Liver (tissue), 9 donors: ENCODE data around the gene CREB3L2. TPM values are rescaled to one million over a fixed set of nuclear protein-coding genes. Genes with fewer than 3 reads are reported as not detected.

ENCODE experiments used
- DNase-seq: peaks from one replicate; pipeline ENCODE4 v3.0.0-alpha.2; 2017; ENCODE audit warnings: low spot score
- H3K27ac ChIP-seq, 2 donors: one replicate each; pipeline ENCODE4 v1.7.0; 2013; ENCODE audit warnings: inconsistent platforms in 2 of 2, low read length in 2 of 2, control low read depth in 1 of 2, low read depth in 1 of 2, mild to moderate bottlenecking in 1 of 2
- H3K27me3 ChIP-seq, 4 donors: one replicate each; pipeline versions ENCODE4 v1.6.1 to v1.7.0; 2013; ENCODE audit warnings: low read length in 3 of 4, inconsistent platforms in 1 of 4, mild to moderate bottlenecking in 1 of 4, moderate library complexity in 1 of 4; ENCODE audit not compliant: control insufficient read depth in 4 of 4, insufficient read depth in 4 of 4
- H3K36me3 ChIP-seq, 4 donors: one replicate each; pipeline versions ENCODE4 v1.6.1 to v1.7.0; 2013; ENCODE audit warnings: low read length in 3 of 4, mild to moderate bottlenecking in 3 of 4, low read depth in 1 of 4, moderate library complexity in 1 of 4; ENCODE audit not compliant: control insufficient read depth in 4 of 4, insufficient read depth in 3 of 4
- H3K4me1 ChIP-seq, 4 donors: one replicate each; pipeline versions ENCODE4 v1.6.1 to v1.7.0; 2013; ENCODE audit warnings: low read length in 3 of 4, mild to moderate bottlenecking in 3 of 4, moderate library complexity in 1 of 4; ENCODE audit not compliant: control insufficient read depth in 4 of 4, insufficient read depth in 4 of 4
- H3K4me3 ChIP-seq, 3 donors: one replicate each; pipeline versions ENCODE4 v1.6.1 to v1.7.0; 2013; ENCODE audit warnings: low read length in 3 of 3, control low read depth in 1 of 3, low read depth in 1 of 3, mild to moderate bottlenecking in 1 of 3
- H3K9ac ChIP-seq, 2 donors: one replicate each; pipeline ENCODE4 v1.7.0; 2013; ENCODE audit warnings: low read length in 2 of 2, mild to moderate bottlenecking in 2 of 2, moderate library complexity in 2 of 2, control low read depth in 1 of 2, low read depth in 1 of 2
- H3K9me3 ChIP-seq, 4 donors: one replicate each; pipeline versions ENCODE4 v1.6.1 to v1.7.0; 2013; ENCODE audit warnings: low read length in 3 of 4; ENCODE audit not compliant: control insufficient read depth in 4 of 4
- ATF3 ChIP-seq: IDR thresholded peaks from 2 replicates; pipeline ENCODE4 v1.6.1; 2016; ENCODE audit warnings: antibody characterized with exemption
- FOXA2 ChIP-seq: IDR thresholded peaks from 2 replicates; pipeline ENCODE4 v1.6.1; 2016; ENCODE audit warnings: antibody characterized with exemption
- HNF4A ChIP-seq, 2 donors: conservative IDR thresholded peaks; 2 replicates each; pipeline ENCODE4 v1.6.1; 2016; ENCODE audit warnings: antibody characterized with exemption in 2 of 2, mild to moderate bottlenecking in 2 of 2
- JUND ChIP-seq, 2 donors: IDR thresholded peaks; 2 replicates each; pipeline ENCODE4 v1.6.1; 2016; ENCODE audit warnings: antibody characterized with exemption in 2 of 2
- RAD21 ChIP-seq, 2 donors: IDR thresholded peaks; 2 replicates each; pipeline ENCODE4 v1.6.1; 2016; ENCODE audit warnings: antibody characterized with exemption in 2 of 2, mild to moderate bottlenecking in 2 of 2
- REST ChIP-seq: IDR thresholded peaks from 2 replicates; pipeline ENCODE4 v1.6.1; 2016; ENCODE audit warnings: antibody characterized with exemption, mild to moderate bottlenecking
- RXRA ChIP-seq, 2 donors: IDR thresholded peaks; 2 replicates each; pipeline ENCODE4 v1.6.1; 2017 to 2018; ENCODE audit warnings: antibody characterized with exemption in 2 of 2, mild to moderate bottlenecking in 1 of 2
- TAF1 ChIP-seq: conservative IDR thresholded peaks from 2 replicates; pipeline ENCODE4 v1.6.1; 2016; ENCODE audit warnings: antibody characterized with exemption, mild to moderate bottlenecking
- YY1 ChIP-seq: IDR thresholded peaks from 2 replicates; pipeline ENCODE4 v1.6.1; 2016; ENCODE audit warnings: antibody characterized with exemption, mild to moderate bottlenecking
- ZBTB33 ChIP-seq: IDR thresholded peaks from 2 replicates; pipeline ENCODE4 v1.6.1; 2016; ENCODE audit warnings: antibody characterized with exemption
- WGBS: extraction: QIAGEN DNeasy Blood & Tissue Kit; methylation state at CpG from one replicate; pipeline ENCODE4 v1.1.7; 2013; 5-methylcytosine and 5-hydroxymethylcytosine counted together
- polyA plus RNA-seq, 2 donors: library from polyadenylated mRNA; stranded (reverse) in 1 of 2; unstranded in 1 of 2; fragments of 200-250 nt in 1 of 2; fragments of >200 nt in 1 of 2; fragmentation: Nextera tagmentation in 1 of 2; extraction: Ambion mirVana in 1 of 2; gene quantifications; one replicate each; pipeline versions ENCODE4 v1.2.1 to v1.2.3, GENCODE V29; 2013 to 2015
- total RNA-seq, 2 donors: library from RNA; depleted of rRNA; stranded (reverse); fragments of >200 nt; gene quantifications; one replicate each; pipeline ENCODE4 v1.2.3, GENCODE V29; 2014
- donor health status: healthy.
- donor health status: healthy.
- donor health status: healthy.
- donor health status: healthy.
- donor health status: healthy.

Gene CREB3L2
- total and polyA plus RNA-seq, 4 donors: 6.7 to 16.6 (median 9.9) TPM

GRCh38 chr7:137916980-137917645 lies 84.8 kb downstream of the CREB3L2 start:
- no peak for DNase-seq
- H3K27ac ChIP-seq: no peak overlapping the region
- H3K4me3 ChIP-seq: no peak overlapping the region

DNA sequence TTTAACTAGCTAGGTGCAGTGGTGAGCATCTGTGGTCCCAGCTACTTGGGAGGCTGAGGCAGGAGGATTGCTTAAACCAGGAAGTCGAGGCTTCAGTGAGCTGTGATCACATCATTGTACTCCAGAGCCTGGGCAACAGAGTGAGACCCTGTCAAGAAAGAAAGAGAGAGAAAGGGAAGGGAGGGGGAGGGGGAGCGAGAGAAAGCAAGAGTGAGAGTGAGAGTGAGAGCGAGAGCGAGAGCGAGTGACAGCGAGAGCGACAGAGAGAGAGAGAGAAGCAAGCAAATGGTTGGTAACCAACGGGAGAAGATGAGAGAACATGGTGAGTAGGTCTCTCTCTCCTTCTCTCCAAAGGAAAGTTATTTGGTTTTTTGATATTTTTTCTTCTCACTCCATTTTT lies 85.3 kb downstream of the CREB3L2 start:
- H3K27ac ChIP-seq: no peak overlapping the region
- peaks cover 0 to 5% (median 0%) of the 10 kb centered on the region in 4 donors for H3K4me1 ChIP-seq
- no peak for TF ChIP-seq JUND (IDR thresholded peaks at IDR 0.05)
- no peak for TF ChIP-seq HNF4A (conservative IDR thresholded peaks at IDR 0.05)
- no peak for TF ChIP-seq FOXA2
- TF ChIP-seq TAF1: no peak
- no peak for TF ChIP-seq ATF3
- TF ChIP-seq ZBTB33: no peak
- no peak for TF ChIP-seq REST
- WGBS: 95% methylated on average over 8 of the region's 8 CpGs
- H3K36me3 ChIP-seq: peaks cover under 1 to 32% (median 25%) of the 10 kb centered on the region in 4 donors
- no peak for DNase-seq
- H3K9ac ChIP-seq: no peak overlapping the region
- no peaks in the 10 kb centered on the region for H3K27me3 ChIP-seq
- H3K9me3 ChIP-seq: no peaks in the 10 kb centered on the region
- no peak overlapping the region for H3K4me3 ChIP-seq

More at GRCh38 chr7:137916980-137917645, 84.8 kb downstream of the CREB3L2 start:
- TF ChIP-seq FOXA2 (no peak), HNF4A (conservative IDR thresholded peaks at IDR 0.05) (no peak), RXRA (IDR thresholded peaks at IDR 0.05) (no peak), YY1 (no peak)
- Histone ChIP-seq H3K36me3 (peaks cover 0 to 27% (median 21%) of the 10 kb centered on the region in 4 donors), H3K9ac (no peak overlapping the region), H3K27me3 (no peaks in the 10 kb centered on the region), H3K9me3 (no peaks in the 10 kb centered on the region), H3K4me1 (peaks cover 0 to 5% (median 0%) of the 10 kb centered on the region in 4 donors)
- WGBS: 86% methylated on average over 9 of the region's 9 CpGs

DNA sequence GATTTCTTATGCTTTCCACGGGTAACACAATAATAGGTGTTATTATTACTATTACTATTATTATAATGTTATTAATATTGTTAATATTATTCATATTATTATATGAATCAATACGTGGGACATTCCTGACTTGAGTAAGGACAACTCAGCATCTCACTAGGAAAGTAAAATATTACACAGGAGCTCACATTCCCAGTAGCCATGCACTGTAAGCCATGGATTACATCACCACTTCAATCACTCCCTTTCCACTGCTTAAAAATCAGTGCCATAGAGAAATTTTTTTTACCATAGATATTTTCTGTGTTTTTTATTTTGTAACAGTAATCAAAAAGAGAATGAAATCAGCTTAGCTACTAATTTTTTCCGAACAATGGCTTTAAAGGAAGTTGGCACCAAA lies 86.6 kb downstream of the CREB3L2 start:
- no peaks in the 10 kb centered on the region for H3K9me3 ChIP-seq
- no peak for TF ChIP-seq HNF4A (conservative IDR thresholded peaks at IDR 0.05)
- no peak for TF ChIP-seq ZBTB33
- TF ChIP-seq ATF3: no peak
- no peak for TF ChIP-seq RAD21 (IDR thresholded peaks at IDR 0.05)
- TF ChIP-seq FOXA2: no peak
- peaks cover 3 to 43% (median 28%) of the 10 kb centered on the region in 4 donors for H3K36me3 ChIP-seq
- H3K4me1 ChIP-seq: no peaks in the 10 kb centered on the region
- WGBS: 90% methylated on average over 3 of the region's 3 CpGs
- H3K27me3 ChIP-seq: no peaks in the 10 kb centered on the region
- H3K4me3 ChIP-seq: no peak overlapping the region
- no peak overlapping the region for H3K9ac ChIP-seq
- DNase-seq: no peak
- H3K27ac ChIP-seq: no peak overlapping the region
